Activated naive CD8-positive, alpha-beta T cell treated with anti-CD3 and anti-CD28 coated beads, Interleukin-2, amount 50 U/mL, for 24 hours (primary cell): ENCODE measurements around the gene RASGRP2.

Source experiments
- ATAC-seq: fragments of 150-1000 bp; cut with Tn5 transposase; one replicate; pipeline ENCODE4 v1.10.0; 2021
- DNase-seq: peaks from one replicate; pipeline ENCODE4 v3.0.0; 2021
- H3K27ac Mint-ChIP-seq: one replicate; pipeline ENCODE4 v1.8.0; 2021; ENCODE audit warnings: mild to moderate bottlenecking, mixed read lengths
- H3K27me3 Mint-ChIP-seq: one replicate; pipeline ENCODE4 v1.8.0; 2021; ENCODE audit warnings: mixed read lengths
- H3K36me3 Mint-ChIP-seq: one replicate; pipeline ENCODE4 v1.8.0; 2021; ENCODE audit warnings: low read depth, mixed read lengths
- H3K4me1 Mint-ChIP-seq: one replicate; pipeline ENCODE4 v1.8.0; 2021; ENCODE audit warnings: mixed read lengths
- H3K4me3 Mint-ChIP-seq: one replicate; pipeline ENCODE4 v1.8.0; 2021; ENCODE audit warnings: mild to moderate bottlenecking, moderate library complexity, mixed read lengths
- H3K9me3 Mint-ChIP-seq: one replicate; pipeline ENCODE4 v1.8.0; 2021; ENCODE audit warnings: mixed read lengths

The RASGRP2 gene

DNA sequence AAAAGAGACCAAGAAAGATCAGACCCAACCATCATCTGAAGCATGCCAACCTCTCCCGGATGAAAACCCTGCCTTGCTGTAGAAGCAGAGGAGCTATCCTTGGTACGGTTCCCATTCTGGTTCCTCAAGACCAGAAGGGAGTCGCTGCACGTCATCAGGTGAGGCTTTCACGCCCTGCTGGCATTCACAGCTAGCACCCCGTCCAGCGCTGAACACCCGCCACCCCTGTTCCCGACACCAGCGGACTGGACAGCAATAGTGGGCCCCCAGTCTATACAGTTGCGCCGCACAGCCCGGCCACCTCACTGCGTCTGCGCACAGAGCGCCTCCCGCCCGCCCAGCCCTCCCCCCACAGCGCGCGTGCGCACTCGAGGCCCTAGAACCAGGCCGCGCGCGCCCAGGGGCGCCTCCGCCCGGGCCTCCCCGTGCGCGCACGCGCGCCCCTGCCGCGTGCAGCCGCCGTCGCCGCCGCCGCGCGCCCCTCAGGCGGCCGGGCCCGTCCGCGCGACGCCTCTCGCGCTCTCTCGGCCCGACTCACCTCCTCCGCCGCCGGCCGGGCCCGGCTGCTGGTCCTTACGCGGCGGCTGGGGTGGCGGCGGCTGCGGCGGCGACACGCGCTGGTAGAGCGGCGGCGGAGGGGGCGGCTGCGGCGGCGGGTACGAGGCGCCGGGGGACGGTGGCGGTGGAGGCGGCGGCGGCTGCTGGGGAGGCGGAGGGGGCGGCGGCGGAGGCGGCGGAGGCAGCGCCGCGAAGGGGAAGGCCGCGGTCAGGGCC, 33.7 kb upstream of the RASGRP2 start:
- H3K27me3 Mint-ChIP-seq = peaks cover 3% of the 10 kb centered on the region
- peaks cover 53% of the 10 kb centered on the region for H3K36me3 Mint-ChIP-seq
- peak; percentile 3 for ATAC-seq
- H3K4me1 Mint-ChIP-seq = peaks cover 70% of the 10 kb centered on the region
- H3K4me3 Mint-ChIP-seq = peak overlapping the region; percentile 92
- DNase-seq = peak; percentile 87
- H3K9me3 Mint-ChIP-seq = no peaks in the 10 kb centered on the region
- H3K27ac Mint-ChIP-seq = peak overlapping the region; percentile 92

DNA sequence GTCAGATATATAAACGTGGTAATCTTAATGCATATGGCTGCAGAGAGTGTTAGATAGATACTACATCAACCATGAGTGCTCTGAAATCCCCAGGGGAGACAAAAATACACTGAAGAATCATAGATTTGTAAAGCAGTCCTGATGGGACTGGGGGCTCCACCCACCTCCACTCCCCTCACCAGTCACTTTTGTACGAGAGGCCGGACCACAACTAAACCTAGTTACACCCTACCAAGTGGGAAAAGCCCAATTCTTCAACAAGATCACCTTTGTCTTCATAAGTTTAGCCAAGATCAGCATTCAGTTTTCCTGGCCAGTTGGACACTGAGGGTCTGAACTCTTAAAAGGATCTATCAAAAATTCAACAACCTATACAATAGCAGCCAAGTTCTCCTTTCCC, 32.9 kb upstream of the RASGRP2 start:
- Mint-ChIP-seq H3K9me3 (no peaks in the 10 kb centered on the region), H3K4me3 (peak overlapping the region; percentile 92), H3K36me3 (peaks cover 60% of the 10 kb centered on the region), H3K27me3 (peaks cover 3% of the 10 kb centered on the region), H3K4me1 (peaks cover 77% of the 10 kb centered on the region), H3K27ac (peak overlapping the region; percentile 92)
- ATAC-seq (no peak), DNase-seq (no peak)

DNA sequence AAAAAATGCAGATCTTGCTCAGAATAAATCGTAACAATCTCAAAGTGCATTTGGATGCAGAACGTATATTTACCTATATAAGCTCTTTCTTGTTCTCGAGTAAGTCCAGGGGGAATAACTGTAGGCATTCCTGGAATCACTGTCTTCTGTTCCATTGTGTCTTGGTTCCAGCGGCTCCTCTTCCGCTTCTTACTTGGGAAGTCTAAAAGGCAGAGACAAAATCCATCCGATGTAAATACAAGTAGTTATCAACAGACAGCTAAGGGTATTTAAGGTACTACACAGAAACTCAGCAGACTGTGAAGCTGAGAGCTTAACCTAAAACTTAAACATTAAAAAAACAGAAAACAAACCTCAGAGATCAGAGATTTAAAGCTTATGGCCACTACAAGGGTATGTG, 32.5 kb upstream of the RASGRP2 start:
- H3K4me3 Mint-ChIP-seq = peak overlapping the region; percentile 92
- H3K9me3 Mint-ChIP-seq = no peaks in the 10 kb centered on the region
- DNase-seq (no peak), ATAC-seq (no peak)
- H3K27ac Mint-ChIP-seq = peak overlapping the region; percentile 92
- peaks cover 3% of the 10 kb centered on the region for H3K27me3 Mint-ChIP-seq
- H3K4me1 Mint-ChIP-seq = peaks cover 82% of the 10 kb centered on the region
- peaks cover 65% of the 10 kb centered on the region for H3K36me3 Mint-ChIP-seq

- H3K4me3 Mint-ChIP-seq = peak overlapping the region; percentile 92
- DNase-seq (no peak), ATAC-seq (no peak)
- peaks cover 85% of the 10 kb centered on the region for H3K36me3 Mint-ChIP-seq
- H3K9me3 Mint-ChIP-seq = no peaks in the 10 kb centered on the region
- H3K27ac Mint-ChIP-seq = peak overlapping the region; percentile 23
- peaks cover 3% of the 10 kb centered on the region for H3K27me3 Mint-ChIP-seq
- H3K4me1 Mint-ChIP-seq = peaks cover 87% of the 10 kb centered on the region
These were observed 30.2 kb upstream of the RASGRP2 start for GRCh38 chr11:64774144-64774543.

DNA sequence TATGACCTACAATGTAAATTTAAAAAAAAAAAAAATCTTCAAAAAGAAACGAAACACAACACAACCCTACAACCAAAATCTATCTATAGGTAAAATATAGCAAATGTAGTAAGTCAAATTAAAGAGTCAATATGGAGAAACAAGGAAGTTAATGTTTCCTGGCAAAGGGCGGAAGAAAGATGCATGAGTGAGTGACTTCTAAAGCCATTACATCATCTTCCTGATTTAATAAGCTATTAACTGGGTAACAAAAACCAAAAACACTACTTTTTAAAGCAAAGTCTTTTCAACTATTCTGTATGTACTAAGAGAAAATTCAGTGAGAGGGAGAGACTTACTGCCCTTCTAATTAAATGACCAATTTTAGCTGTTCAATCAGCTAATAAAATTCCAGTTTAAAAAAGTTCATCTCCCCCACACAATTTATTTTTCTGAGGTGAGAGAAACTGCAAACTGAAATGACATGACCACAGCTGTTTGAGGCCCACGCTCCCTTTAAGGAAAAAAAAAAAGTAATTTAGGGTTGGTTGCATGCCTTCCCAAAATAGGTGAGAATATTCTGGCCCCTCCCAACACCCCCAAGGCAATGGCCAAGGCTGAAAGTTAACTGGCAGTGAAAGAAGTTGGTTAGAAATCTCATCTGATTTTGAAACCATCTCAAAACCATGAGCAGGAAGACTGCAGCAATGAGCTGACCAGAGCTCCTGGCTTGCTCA, 28.5 kb upstream of the RASGRP2 start:
- peak overlapping the region; percentile 15 for H3K4me3 Mint-ChIP-seq
- H3K27ac Mint-ChIP-seq = peak overlapping the region; percentile 36
- no peak for DNase-seq
- H3K27me3 Mint-ChIP-seq = no peaks in the 10 kb centered on the region
- H3K4me1 Mint-ChIP-seq = peaks cover 98% of the 10 kb centered on the region
- peaks cover 98% of the 10 kb centered on the region for H3K36me3 Mint-ChIP-seq
- H3K9me3 Mint-ChIP-seq = no peaks in the 10 kb centered on the region
- no peak for ATAC-seq

DNA sequence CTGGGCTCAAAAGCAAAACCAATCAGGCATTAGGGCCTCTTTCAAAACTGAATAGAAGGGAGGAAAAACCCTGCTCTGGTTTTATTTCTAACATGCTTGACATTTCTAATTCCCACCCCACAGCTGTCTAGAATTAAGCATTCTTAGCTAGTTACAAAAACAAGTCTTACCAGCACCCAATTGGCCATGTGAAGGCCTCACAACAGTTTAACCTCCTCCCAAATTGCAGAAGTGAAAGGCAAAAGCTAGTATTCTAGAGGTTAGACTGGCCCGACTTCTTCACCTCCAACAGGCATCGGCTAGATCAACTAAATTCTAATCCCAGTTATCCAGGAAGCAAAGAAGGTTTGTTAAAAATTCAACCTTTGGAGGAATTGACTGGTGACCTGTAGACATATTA, 27.9 kb upstream of the RASGRP2 start:
- Mint-ChIP-seq H3K4me3 (peak overlapping the region; percentile 15), H3K27ac (peak overlapping the region; percentile 36), H3K36me3 (peaks cover 96% of the 10 kb centered on the region), H3K4me1 (peaks cover 98% of the 10 kb centered on the region), H3K9me3 (no peaks in the 10 kb centered on the region), H3K27me3 (no peaks in the 10 kb centered on the region)
- DNase-seq = no peak
- ATAC-seq = no peak

DNA sequence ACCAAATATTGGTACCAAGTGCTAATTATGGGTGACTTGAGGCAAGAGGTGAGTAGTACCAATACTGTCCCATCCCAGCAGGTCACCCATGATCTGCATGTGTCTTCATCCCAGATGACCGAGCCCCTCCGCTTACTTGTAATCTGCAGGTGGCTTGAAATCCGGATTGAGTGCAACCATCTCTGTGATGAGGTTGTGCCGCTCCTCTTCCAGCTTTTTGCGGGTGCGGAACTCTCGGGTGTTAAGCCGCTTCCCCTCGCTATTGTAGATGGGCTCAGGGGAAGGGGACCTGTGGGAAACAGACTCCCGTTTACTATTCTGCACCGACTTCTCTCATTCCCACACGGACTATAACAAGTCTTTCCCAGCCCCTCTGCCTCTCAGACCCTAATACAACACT, 26.2 kb upstream of the RASGRP2 start:
- H3K27me3 Mint-ChIP-seq = no peaks in the 10 kb centered on the region
- no peaks in the 10 kb centered on the region for H3K9me3 Mint-ChIP-seq
- H3K4me1 Mint-ChIP-seq = peaks cover 92% of the 10 kb centered on the region
- no peak overlapping the region for H3K4me3 Mint-ChIP-seq
- DNase-seq (no peak), ATAC-seq (no peak)
- H3K36me3 Mint-ChIP-seq = peaks cover 89% of the 10 kb centered on the region
- peak overlapping the region; percentile 36 for H3K27ac Mint-ChIP-seq

DNA sequence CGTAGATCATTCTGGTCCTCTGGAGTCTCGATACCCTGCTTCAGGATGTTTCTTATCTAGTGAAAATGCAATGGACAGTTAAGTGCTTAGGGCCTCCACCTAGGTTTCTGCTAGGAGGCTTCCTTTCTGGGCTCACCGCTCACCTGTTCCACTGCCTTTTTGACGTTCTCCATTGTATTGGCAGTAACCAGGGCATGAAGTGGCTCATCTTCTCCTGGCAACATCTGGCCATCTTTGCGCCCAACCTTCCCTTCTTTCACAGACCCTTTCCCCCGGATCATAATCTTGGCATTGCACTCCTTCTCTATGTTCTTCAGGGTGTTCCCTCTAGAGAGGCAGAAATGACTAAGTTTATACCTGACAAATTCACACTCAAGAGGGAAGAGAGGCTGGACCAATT, 25.3 kb upstream of the RASGRP2 start:
- peak overlapping the region; percentile 75 for H3K27ac Mint-ChIP-seq
- H3K36me3 Mint-ChIP-seq = peaks cover 89% of the 10 kb centered on the region
- H3K4me3 Mint-ChIP-seq = no peak overlapping the region
- H3K4me1 Mint-ChIP-seq = peaks cover 92% of the 10 kb centered on the region
- no peaks in the 10 kb centered on the region for H3K27me3 Mint-ChIP-seq
- no peak for ATAC-seq
- H3K9me3 Mint-ChIP-seq = no peaks in the 10 kb centered on the region
- DNase-seq = no peak

GRCh38 chr11:64768300-64768694, 24.4 kb upstream of the RASGRP2 start:
- ATAC-seq = no peak
- H3K36me3 Mint-ChIP-seq = peaks cover 87% of the 10 kb centered on the region
- no peaks in the 10 kb centered on the region for H3K27me3 Mint-ChIP-seq
- H3K4me1 Mint-ChIP-seq = peaks cover 93% of the 10 kb centered on the region
- DNase-seq = no peak
- peak overlapping the region; percentile 75 for H3K27ac Mint-ChIP-seq
- H3K4me3 Mint-ChIP-seq = peak overlapping the region; percentile 14
- H3K9me3 Mint-ChIP-seq = no peaks in the 10 kb centered on the region

- ATAC-seq (peak; percentile 47), DNase-seq (peak; percentile 88)
- Mint-ChIP-seq H3K4me3 (no peak overlapping the region), H3K36me3 (peaks cover 85% of the 10 kb centered on the region), H3K4me1 (peaks cover 93% of the 10 kb centered on the region), H3K27me3 (no peaks in the 10 kb centered on the region), H3K9me3 (no peaks in the 10 kb centered on the region), H3K27ac (peak overlapping the region; percentile 75)
These were observed 23.7 kb upstream of the RASGRP2 start for GRCh38 chr11:64767344-64768299.

DNA sequence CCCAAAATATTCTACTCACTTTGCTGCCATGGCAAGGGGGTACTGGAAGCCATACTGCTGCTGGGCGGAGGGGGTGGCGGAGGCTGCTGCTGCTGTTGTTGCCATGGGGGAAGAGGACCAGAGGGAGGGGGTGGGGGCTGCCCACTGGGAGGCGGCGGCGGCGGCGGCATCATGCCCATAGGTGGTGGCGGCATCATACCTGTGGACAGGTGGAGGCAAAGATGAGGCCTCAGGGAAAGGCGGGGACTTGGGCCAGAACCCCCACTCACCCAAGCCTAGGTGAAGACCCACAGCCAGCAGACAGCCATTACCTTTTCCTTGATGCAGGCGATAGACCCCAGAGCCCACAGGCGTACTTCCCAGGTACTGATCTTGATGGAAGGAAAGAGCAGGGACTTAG, 22.9 kb upstream of the RASGRP2 start:
- H3K36me3 Mint-ChIP-seq = peaks cover 85% of the 10 kb centered on the region
- no peak overlapping the region for H3K4me3 Mint-ChIP-seq

GRCh38 chr11:64765851-64766665, 22.1 kb upstream of the RASGRP2 start:
- peak overlapping the region; percentile 32 for H3K4me3 Mint-ChIP-seq
- peaks cover 90% of the 10 kb centered on the region for H3K4me1 Mint-ChIP-seq
- peaks cover 79% of the 10 kb centered on the region for H3K36me3 Mint-ChIP-seq
- H3K27ac Mint-ChIP-seq = peak overlapping the region; percentile 92
- no peak for ATAC-seq
- DNase-seq = no peak
- H3K9me3 Mint-ChIP-seq = no peaks in the 10 kb centered on the region
- H3K27me3 Mint-ChIP-seq = no peaks in the 10 kb centered on the region

More for the DNA sequence above, 22.9 kb upstream of the RASGRP2 start:
- ATAC-seq = no peak
- H3K9me3 Mint-ChIP-seq = no peaks in the 10 kb centered on the region
- peak overlapping the region; percentile 75 for H3K27ac Mint-ChIP-seq
- peaks cover 92% of the 10 kb centered on the region for H3K4me1 Mint-ChIP-seq
- no peak for DNase-seq
- no peaks in the 10 kb centered on the region for H3K27me3 Mint-ChIP-seq

DNA sequence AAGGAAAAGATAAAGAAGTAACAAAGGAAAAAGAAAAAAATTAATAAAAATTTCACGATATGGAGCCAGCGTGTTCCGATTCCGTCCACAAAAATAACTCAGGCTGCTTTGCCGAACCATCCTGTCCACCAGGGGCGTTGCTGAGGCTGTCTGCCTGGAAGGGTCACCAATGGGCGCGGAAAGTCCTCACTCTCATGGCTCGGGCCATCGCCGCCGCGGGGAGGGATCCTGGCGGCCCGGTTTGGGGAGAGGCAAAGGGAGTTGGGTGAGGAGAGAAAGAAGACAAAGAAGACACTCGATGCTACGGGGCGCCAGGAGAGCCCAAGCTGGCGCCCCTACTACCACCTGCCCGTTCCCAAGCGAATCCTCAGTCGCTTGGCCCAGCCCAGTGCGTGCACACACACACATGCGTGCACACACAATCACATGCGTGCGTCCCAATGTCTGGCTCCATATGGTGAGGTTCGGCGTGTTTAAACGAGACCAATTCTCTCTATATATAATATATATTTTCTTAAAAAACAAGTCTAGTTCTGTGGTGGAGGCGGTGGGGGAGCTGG, 21.4 kb upstream of the RASGRP2 start:
- no peaks in the 10 kb centered on the region for H3K27me3 Mint-ChIP-seq
- H3K4me3 Mint-ChIP-seq = peak overlapping the region; percentile 70
- peaks cover 88% of the 10 kb centered on the region for H3K4me1 Mint-ChIP-seq
- DNase-seq (no peak), ATAC-seq (no peak)
- H3K36me3 Mint-ChIP-seq = peaks cover 72% of the 10 kb centered on the region
- H3K9me3 Mint-ChIP-seq = no peaks in the 10 kb centered on the region
- H3K27ac Mint-ChIP-seq = peak overlapping the region; percentile 92
